K562 (cell line): Measurements from ENCODE around the gene CCDC61. TPM values are rescaled to one million over a fixed set of nuclear protein-coding genes. Genes with fewer than 3 reads are reported as not detected.

Experiments
- ATAC-seq: fragments of 200-7000 bp; cut with Tn5 transposase; 3 replicates; pipeline ENCODE4 v1.9.1; 2020; ENCODE audit warnings: moderate library complexity
- BruUV-seq: library from RNA; stranded (reverse); fragments of 400-500 nt; replicated peaks from 2 replicates; lab custom pipeline; 2021; lab: Mats Ljungman, UMichigan
- CTCF ChIA-PET: fragments of 300-600 bp; formaldehyde crosslinking; extraction: SDS; loops from one replicate; lab custom pipeline; 2021; ENCODE audit warnings: low intra/inter-chr PET ratio; lab: Yijun Ruan, JAX
- POLR2A ChIA-PET: fragments of 300-600, 350-650 bp; sonication (Branson Sonifier 250); formaldehyde crosslinking; extraction: SDS; loops from one replicate; lab custom pipeline; 2021; ENCODE audit warnings: antibody characterized with exemption, inconsistent platforms; lab: Yijun Ruan, JAX
- DNase-seq, 4 experiments: peaks; one replicate each; pipeline versions ENCODE4 v3.0.0 to v3.0.0-alpha.2; 2011 to 2018; ENCODE audit warnings: low spot score in 3 of 4, mixed read lengths in 3 of 4; ENCODE audit errors: extremely low read depth in 1 of 4
- FAIRE-seq: peaks from 2 replicates; lab custom pipeline; 2011; peaks lifted over from hg19 to GRCh38; lab: Jason Lieb, UNC
- H2AFZ ChIP-seq: 2 replicates; pipeline ENCODE4 v1.6.0; 2011; ENCODE audit warnings: low read depth, low read length, control low read depth, inconsistent platforms
- H3K27ac ChIP-seq: fragments of 200-600 bp; 3 replicates; pipeline ENCODE4 v1.8.0; 2011; ENCODE audit warnings: low read depth, mild to moderate bottlenecking, control low read depth, inconsistent platforms, low read length, moderate library complexity, mixed read lengths; ENCODE audit errors: extremely low read depth
- H3K27me3 ChIP-seq, 2 experiments: fragments of 300-600 bp in 1 of 2; 2 replicates in 1 of 2; 3 replicates in 1 of 2; pipeline versions ENCODE4 v1.6.0 to v1.8.0; 2011; ENCODE audit warnings: inconsistent platforms in 2 of 2, low read length in 2 of 2, mild to moderate bottlenecking in 1 of 2, mixed read lengths in 1 of 2, moderate library complexity in 1 of 2; ENCODE audit not compliant: control insufficient read depth in 2 of 2, insufficient read depth in 2 of 2
- H3K36me3 ChIP-seq: fragments of 300-600 bp; 3 replicates; pipeline ENCODE4 v1.8.0; 2011; ENCODE audit warnings: mild to moderate bottlenecking, low read length, inconsistent platforms; ENCODE audit not compliant: control insufficient read depth, insufficient read depth
- H3K4me1 ChIP-seq, 2 experiments: fragments of 200-600 bp in 1 of 2; replicated peaks in 1 of 2; 2 replicates in 1 of 2; 3 replicates in 1 of 2; pipeline versions ENCODE4 v1.5.1 to v1.8.0; 2011; ENCODE audit warnings: inconsistent platforms in 2 of 2, low read length in 2 of 2, mild to moderate bottlenecking in 1 of 2, mixed read lengths in 1 of 2, moderate library complexity in 1 of 2; ENCODE audit not compliant: control insufficient read depth in 2 of 2, insufficient read depth in 2 of 2
- H3K4me2 ChIP-seq: 2 replicates; pipeline ENCODE4 v1.6.1; 2011; ENCODE audit warnings: low read length, control low read depth, inconsistent platforms, mixed read lengths; ENCODE audit not compliant: insufficient read depth
- H3K4me3 ChIP-seq: fragments of 200-600 bp; sonication (generic), shearing (Covaris generic); 2 replicates; pipeline ENCODE4 v1.5.1; 2016; ENCODE audit warnings: control low read depth, inconsistent platforms
- H3K79me2 ChIP-seq: fragments of 200-600 bp; 3 replicates; pipeline ENCODE4 v1.8.0; 2011; ENCODE audit warnings: low read length, inconsistent platforms; ENCODE audit not compliant: control insufficient read depth, insufficient read depth
- H3K9ac ChIP-seq, 2 experiments: 2 replicates each; pipeline versions ENCODE4 v1.6.0 to v1.6.1; 2011; ENCODE audit warnings: low read depth in 2 of 2, low read length in 2 of 2, control low read depth in 1 of 2, inconsistent platforms in 1 of 2, mild to moderate bottlenecking in 1 of 2, mixed read lengths in 1 of 2; ENCODE audit not compliant: insufficient read depth in 1 of 2
- H3K9me1 ChIP-seq: one replicate; pipeline ENCODE4 v1.6.0; 2011; ENCODE audit warnings: inconsistent platforms, mild to moderate bottlenecking, low read length, moderate library complexity; ENCODE audit not compliant: control insufficient read depth, insufficient read depth
- H3K9me3 ChIP-seq: replicated peaks from 2 replicates; pipeline ENCODE4 v1.5.1; 2011; ENCODE audit warnings: low read depth, low read length, inconsistent platforms; ENCODE audit not compliant: control insufficient read depth, insufficient read depth
- H4K20me1 ChIP-seq: replicated peaks from 2 replicates; pipeline ENCODE4 v1.6.1; 2011; ENCODE audit warnings: low read length, inconsistent platforms, mixed read lengths; ENCODE audit not compliant: control insufficient read depth, insufficient read depth
- CBFA2T3 ChIP-seq: fragments of 450-650 bp; IDR thresholded peaks from 2 replicates; pipeline ENCODE4 v1.6.1; 2017
- CEBPB ChIP-seq: fragments of 450-650 bp; IDR thresholded peaks from 2 replicates; pipeline ENCODE4 v1.6.1; 2016; ENCODE audit warnings: missing genetic modification characterization, missing compliant biosample characterization
- CHCHD3 ChIP-seq: fragments of 250-450 bp; sonication (Bioruptor Pico); IDR thresholded peaks from 2 replicates; pipeline ENCODE4 v2.1.2; 2022; ENCODE audit warnings: mild to moderate bottlenecking
- PBX2 ChIP-seq, 2 experiments: IDR thresholded peaks in 1 of 2; conservative IDR thresholded peaks in 1 of 2; 2 replicates each; pipeline ENCODE4 v1.6.1; 2016; ENCODE audit warnings: low read depth in 2 of 2, mild to moderate bottlenecking in 1 of 2, missing compliant biosample characterization in 1 of 2, missing genetic modification characterization in 1 of 2, moderate library complexity in 1 of 2
- PHF8 ChIP-seq: fragments of 200-600 bp; sonication (generic); IDR thresholded peaks from 2 replicates; pipeline ENCODE4 v1.6.1; 2012; ENCODE audit warnings: mixed run types, mild to moderate bottlenecking, inconsistent platforms, low read length, moderate library complexity, borderline replicate concordance
- ZFP36 ChIP-seq: fragments of 150-350 bp; IDR thresholded peaks from 2 replicates; pipeline ENCODE4 v1.6.1; 2018; ENCODE audit warnings: low read length, low read depth; ENCODE audit not compliant: partially characterized antibody
- ZNF239 ChIP-seq: fragments of 250-450 bp; sonication (Bioruptor Pico); IDR thresholded peaks from 2 replicates; pipeline ENCODE4 v1.4.0; 2020; ENCODE audit warnings: mild to moderate bottlenecking
- ZNF707 ChIP-seq: fragments of 250-450 bp; sonication (Bioruptor Pico); conservative IDR thresholded peaks from 2 replicates; pipeline ENCODE4 v1.8.0; 2022; ENCODE audit warnings: inconsistent platforms, mild to moderate bottlenecking, moderate library complexity
- WGBS: fragments of 100-300 bp; shearing (Covaris generic); methylation state at CpG from one replicate; pipeline ENCODE4 v1.1.6; 2016; ENCODE audit warnings: low coverage, mixed read lengths; ENCODE audit not compliant: insufficient coverage; ENCODE audit errors: missing lambda C conversion rate; 5-methylcytosine and 5-hydroxymethylcytosine counted together
- in situ Hi-C: fragments of 300-500 bp; cut with MboI; formaldehyde crosslinking; loops from 4 replicates; pipeline ENCODE4 v1.15.0; 2018; ENCODE audit warnings: inconsistent platforms, mixed read lengths
- intact Hi-C: fragments of 100-400 bp; cut with micrococcal nuclease; formaldehyde crosslinking; loops from 2 replicates; pipeline ENCODE4 v1.14.2; 2022
- polyA plus RNA-seq, 8 experiments: library from polyadenylated mRNA; depleted of rRNA in 4 of 8; stranded (reverse) in 5 of 8; unstranded in 3 of 8; fragments of >200 nt; fragmentation: Nextera tagmentation in 2 of 8; fragmentation: Illumina TruSeq in 1 of 8; extraction: Ambion mirVana in 2 of 8; extraction: Trizol in 1 of 8; gene quantifications; 2 replicates each; pipeline versions ENCODE4 v1.2.1 to v1.2.3, GENCODE V29; 2011 to 2014; ENCODE audit warnings: inconsistent platforms in 1 of 8, missing spikeins in 1 of 8
- total RNA-seq, 7 experiments: library from RNA; depleted of rRNA in 6 of 7; stranded (reverse); fragments of >200 nt in 6 of 7; fragmentation: Illumina TruSeq in 2 of 7; extraction: Trizol in 2 of 7; gene quantifications; 2 replicates each; pipeline versions ENCODE4 v1.2.1 to v1.2.3, GENCODE V29; 2011 to 2021; ENCODE audit warnings: low replicate concordance in 1 of 7

CCDC61 gene
- total and polyA plus RNA-seq, 9 of the 15 experiments (the other 6 are each of a cell fraction or from before 2014, with no cell fraction given): 0.07 to 27.0 (median 10.3) TPM

- H3K27ac ChIP-seq: no peak overlapping the region
- H3K27me3 ChIP-seq: peaks cover 26 to 52% of the 10 kb centered on the region in 2 experiments
- H3K9me1 ChIP-seq: no peaks in the 10 kb centered on the region
- intact Hi-C loops: no loop called here
- no peaks in the 10 kb centered on the region for H3K36me3 ChIP-seq
- no peaks in the 10 kb centered on the region for H3K9me3 ChIP-seq
- H4K20me1 ChIP-seq: no peaks in the 10 kb centered on the region; the same call in 1 of the 2 replicates
- H3K4me1 ChIP-seq: peaks cover 0 to 11% of the 10 kb centered on the region in 2 experiments; a peak in 2 of 5 replicates
- no peak overlapping the region for H2AFZ ChIP-seq
- no peak overlapping the region for H3K4me3 ChIP-seq
- ChIA-PET POLR2A (interaction anchor here (0.7 kb wide), 1 partner anchor 84 kb away, joined by 3 read pairs; no protein-coding TSS in a partner anchor), CTCF (no interaction called here)
- BruUV-seq: no TSS peak
- no peak overlapping the region for H3K4me2 ChIP-seq
- H3K9ac ChIP-seq: no peak overlapping the region
- TF ChIP-seq CHCHD3 (no peak), PHF8 (no peak), CBFA2T3 (no peak), ZNF239 (CRISPR knock-in tag) (no peak), ZNF707 (CRISPR knock-in tag) (no peak), ZFP36 (no peak), CEBPB (tag) (no peak), PBX2 (CRISPR knock-in tag; IDR thresholded peaks at IDR 0.05; ENCODE audit: low read depth) (no peak), PBX2 (tag; conservative IDR thresholded peaks at IDR 0.05; ENCODE audit: low read depth) (no peak)
- no peak for DNase-seq
- FAIRE-seq: no peak
- WGBS: 4% methylated on average over 4 of the region's 8 CpGs
- H3K79me2 ChIP-seq: no peaks in the 10 kb centered on the region
- ATAC-seq: no peak
- in situ Hi-C loops: no loop called here
Observed at GRCh38 chr19:45959517-45960025, 35.7 kb upstream of the CCDC61 start.
